Raji (cell line): Measurements from ENCODE around the gene MESP1.

Source experiments
- POLR2A ChIP-seq: IDR thresholded peaks from 2 replicates; pipeline ENCODE4 v1.6.1; 2011; ENCODE audit warnings: low read depth, low read length, control low read depth; ENCODE audit not compliant: insufficient read depth

Gene MESP1

DNA sequence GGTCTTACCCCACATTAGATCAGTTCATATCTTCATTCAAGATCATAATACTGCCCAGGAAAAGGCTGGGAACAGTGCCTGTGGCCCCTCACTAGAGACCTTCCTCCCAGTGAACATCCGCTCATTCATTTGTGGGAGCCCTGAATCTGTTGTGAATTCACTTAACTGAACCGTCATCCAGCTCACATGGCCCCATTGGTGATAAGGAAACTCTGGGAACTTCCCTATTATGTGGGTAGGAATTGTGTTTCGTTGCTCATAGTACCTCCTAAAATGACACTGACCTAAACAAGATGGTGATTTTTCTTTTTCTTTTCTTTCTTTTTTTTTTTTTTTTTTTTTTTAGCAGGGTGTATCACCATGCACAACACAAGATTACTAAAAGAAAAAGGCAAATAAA lies 18.3 kb upstream of the MESP1 start:
- no peak for TF ChIP-seq POLR2A

DNA sequence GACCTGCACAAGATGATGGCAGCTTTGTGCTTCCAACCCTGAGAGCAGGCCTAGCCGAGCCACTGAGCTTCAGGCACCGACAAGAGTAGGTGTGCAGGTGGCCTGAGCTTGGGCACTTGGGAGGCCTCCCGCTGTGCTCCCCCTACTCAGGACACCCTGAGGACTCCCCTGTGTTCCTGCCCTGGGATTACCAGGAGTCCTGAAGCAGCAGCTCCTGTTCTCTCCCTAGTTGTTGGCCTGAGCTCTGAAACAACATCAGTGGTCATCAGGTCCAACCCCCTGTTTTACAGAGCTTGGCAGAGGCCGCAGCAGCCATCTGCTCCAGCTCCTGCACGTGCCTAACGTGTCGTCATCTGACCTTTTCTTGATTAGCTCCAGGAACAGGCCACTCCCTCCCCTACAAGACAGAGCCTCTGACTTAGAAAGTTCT lies 17.0 kb upstream of the MESP1 start:
- TF ChIP-seq POLR2A, result no peak

DNA sequence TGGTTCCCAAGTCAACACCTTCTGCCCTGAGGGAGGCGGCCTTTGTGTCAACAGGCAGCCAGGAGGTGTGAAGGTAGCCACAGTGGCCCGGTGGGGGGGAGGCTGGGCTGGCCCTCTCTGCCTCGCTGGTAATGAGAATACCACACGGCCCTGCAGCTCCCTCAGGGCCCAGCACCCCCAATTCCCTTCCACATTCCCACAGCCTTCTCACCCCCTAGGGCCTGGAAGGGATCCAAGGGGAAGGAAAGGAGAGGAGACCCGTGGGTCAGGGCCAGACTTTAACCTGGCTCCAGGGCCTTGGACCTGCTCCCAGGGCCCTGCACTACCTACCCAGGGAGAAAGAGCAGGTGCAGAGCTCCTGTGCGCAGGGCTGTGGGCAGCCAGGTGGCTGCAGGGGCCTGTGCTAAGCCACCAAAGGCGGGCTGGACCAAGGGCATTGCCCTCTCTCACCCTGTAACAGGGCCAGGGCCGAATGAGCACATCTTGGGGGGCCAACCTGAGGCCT lies 16.4 kb upstream of the MESP1 start:
- TF ChIP-seq POLR2A, result no peak

DNA sequence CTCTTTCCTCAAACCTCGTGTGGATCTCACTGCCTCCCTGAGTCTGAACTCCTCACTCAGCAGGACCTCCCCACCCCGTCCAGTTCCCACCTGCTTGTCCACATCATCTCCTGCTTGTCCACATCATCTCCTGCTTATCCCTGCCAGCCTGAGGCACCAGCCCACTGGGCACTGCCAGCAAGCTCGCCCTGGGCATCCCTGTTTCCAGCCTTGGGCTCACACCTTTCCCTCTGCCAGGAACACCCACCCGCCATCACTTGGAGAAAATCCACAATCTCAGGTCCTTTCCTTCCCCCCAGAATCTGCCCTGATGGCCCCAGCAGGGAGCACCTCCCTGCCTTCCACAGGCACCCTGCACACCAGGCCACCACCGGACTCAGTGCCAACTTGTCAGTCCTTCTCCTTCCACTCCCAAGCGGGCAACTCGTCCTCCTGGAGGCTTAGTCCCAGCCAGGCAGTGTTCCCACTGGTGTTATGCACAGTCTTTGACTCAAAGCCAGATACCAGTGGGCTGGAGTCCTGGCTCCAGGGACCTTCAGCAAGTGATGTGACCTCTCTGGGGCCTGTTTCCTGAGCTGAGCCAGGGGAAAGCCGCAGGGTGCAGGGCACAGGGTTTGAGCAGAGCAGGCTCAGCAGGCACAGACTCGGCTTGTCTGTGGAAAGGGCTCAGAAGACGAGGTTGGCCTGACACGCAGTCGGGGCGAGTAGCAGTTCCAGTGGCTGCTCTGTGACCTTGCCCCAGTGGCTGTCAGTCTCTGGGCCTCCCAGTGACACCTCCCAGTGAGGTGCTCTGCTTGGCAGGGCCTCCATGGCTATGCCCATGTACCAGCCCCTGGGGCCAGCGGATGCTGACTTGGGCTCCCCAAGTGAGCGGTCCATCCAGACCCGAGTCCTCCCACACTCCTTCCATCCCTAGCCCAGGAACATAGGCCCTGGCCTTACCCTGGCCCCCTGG lies 15.6 kb upstream of the MESP1 start:
- no peak for TF ChIP-seq POLR2A

DNA sequence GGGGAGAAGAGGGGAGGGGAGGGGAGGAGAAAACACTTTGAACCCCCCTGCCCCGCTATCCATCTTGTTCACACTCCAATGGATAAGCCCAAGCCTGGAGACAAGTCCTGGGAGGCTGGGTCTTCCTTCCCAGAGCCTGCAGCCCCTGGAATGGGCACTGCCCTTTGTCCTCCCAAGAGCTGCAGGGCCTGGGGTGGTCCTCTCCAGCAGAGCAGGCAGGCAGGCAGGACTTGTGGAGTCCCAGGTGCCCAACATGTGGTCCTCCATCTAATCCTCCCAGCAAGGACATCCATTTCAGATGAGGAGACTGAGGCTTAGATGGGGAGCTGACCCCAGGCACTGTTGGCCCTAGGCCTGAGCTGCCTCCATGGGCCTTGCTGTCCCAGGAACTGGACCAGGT lies 14.6 kb upstream of the MESP1 start:
- TF ChIP-seq POLR2A, result no peak

DNA sequence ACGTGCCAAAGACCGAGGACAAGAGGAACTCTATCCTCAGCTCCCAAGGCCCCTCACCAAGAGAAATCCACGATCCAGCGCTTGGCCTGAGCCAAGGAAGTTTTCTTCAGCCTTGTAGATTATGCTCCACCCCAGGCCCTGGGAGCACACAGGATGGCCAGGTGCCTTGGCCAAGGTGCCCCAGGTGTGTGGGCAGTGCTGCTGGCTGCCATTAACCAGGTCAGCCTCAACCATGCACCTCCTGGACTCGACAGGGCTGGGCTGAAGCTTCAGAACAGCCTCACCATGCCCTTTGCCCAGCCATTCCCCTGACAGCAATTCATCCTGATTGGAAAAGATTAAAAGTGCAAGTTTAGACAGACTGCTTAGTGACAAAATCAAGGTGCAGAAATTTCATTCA lies 10.9 kb upstream of the MESP1 start:
- no peak for TF ChIP-seq POLR2A

DNA sequence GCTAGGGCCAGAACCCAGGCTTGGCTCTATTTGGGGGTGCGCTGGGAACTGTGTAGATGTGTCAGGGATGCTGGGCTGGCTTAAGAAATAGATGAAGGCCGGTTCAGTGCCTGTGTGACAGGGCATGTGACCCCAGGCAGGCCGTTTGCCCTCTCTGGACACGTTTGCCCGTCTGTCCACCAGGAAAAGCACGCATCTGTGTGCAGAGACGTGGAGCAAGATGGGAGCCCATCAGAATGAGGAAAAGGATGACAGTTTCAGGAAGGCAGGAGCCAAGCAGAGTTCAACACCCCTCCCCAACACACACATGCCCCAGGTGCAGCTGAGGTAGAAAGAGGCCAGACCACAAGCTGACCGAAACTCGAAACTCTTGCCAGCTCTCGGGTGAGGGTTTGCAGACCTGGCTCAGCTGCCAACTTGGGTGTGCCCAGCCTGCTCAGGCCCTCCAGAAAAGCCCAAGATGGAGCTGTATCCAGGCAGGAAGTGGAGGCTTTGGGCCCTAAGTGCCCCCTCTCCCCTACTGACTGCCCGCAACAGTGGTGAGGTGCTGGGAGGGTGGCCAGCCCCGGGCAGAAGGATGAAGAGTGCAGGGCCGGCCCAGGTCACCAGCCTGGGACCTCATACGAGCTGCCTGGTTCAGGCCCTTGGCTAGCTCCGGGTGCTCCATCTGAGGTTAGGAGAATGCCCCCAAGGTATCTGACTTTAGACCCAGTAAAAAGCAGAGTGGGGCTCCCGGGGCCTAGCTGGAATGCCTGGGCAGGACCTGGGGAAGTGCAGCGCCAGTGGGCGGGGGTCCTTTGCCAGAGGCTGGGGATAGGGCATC lies 10.2 kb upstream of the MESP1 start:
- TF ChIP-seq POLR2A, result no peak

DNA sequence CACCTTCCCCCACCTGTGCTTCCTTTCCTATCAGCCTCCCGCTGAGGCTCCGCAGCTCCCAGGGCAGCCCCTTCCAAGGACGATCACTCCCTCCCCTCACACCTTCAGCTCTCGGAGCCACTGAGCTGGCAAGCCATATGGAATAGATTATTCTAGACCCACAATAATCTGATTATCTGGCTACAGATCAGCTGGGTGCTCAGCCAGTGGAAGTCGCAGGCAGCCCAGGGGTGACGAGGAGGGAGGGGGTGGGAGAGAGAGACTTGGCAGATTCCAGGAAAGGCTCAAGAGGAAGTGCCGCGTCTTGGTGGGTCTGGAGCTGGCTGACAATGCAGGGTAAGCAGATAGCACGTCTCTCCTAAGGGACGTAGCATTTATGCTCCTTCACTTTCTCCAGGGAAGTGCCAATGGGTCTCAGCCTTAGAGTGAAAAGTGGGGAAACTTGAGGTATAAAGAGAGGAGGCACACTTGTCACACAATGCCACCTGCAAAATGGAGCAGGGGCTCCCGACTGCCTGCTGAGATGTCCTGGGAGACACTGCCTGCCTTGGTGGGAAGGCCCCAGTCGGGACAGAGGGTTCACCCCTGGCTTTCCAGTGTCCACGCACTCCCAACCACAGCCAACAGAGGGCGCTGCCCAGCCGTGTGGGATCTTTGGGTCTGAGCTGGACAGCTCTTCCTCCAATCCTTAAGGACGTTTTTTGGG lies 9.4 kb upstream of the MESP1 start:
- no peak for TF ChIP-seq POLR2A

DNA sequence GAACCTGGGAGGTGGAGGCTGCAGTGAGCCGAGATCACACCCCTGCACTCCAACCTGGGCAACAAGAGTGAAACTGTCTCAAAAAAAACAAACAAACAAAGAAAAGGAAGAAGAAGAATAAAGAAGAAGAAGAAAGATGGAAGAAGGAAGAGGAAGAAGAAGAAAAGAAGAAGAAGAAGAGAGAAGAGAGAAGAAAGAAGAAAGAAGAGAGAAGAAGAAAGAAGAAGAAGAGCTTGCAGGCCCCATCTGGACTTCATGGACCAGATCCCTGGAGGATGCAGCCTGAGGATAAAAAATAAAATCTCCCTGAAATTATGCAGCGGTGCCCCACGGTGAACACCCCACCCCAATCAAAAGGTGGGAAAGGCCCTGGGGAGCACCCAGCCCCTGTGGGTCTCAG lies 8.8 kb upstream of the MESP1 start:
- TF ChIP-seq POLR2A, result no peak

DNA sequence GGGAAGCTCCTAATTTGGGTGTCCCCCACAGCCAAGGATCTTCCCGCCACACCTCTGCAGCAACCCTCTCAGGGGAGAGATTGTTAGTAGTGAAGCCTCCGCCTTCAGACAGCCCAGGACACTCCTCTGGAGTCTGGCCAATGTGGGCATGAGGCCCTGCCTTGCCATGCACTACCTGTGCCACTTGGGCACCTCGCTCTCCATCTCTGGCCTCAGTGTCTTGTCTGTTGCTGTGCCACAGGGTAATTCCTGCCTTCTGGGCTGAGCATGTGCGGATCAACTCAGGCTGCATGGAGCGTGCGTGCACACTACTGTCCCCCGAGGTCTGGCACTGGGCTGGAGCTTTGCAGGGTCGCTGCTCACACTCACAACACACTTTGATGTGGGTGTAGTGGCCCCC lies 7.9 kb upstream of the MESP1 start:
- TF ChIP-seq POLR2A, result no peak

DNA sequence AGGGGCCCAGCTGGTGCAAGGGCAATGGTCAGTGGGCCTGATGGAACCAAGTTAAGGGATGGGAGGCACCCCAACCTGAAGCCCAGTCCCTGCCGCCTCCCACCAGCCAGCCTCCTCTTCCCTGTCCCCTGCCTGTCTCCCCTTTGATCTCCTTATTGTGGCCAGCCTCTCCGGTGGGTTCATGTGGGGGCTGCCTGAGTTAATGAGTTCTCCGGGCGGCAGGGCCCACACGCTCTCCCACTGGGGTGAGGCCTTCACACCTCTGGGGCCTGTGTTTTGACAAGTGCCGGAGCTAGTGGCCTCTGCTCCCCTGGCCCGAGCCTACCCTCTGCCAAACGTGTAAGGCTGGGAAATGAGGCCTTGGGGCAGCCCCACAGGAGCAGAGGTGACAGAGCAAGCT lies 7.2 kb upstream of the MESP1 start:
- no peak for TF ChIP-seq POLR2A

DNA sequence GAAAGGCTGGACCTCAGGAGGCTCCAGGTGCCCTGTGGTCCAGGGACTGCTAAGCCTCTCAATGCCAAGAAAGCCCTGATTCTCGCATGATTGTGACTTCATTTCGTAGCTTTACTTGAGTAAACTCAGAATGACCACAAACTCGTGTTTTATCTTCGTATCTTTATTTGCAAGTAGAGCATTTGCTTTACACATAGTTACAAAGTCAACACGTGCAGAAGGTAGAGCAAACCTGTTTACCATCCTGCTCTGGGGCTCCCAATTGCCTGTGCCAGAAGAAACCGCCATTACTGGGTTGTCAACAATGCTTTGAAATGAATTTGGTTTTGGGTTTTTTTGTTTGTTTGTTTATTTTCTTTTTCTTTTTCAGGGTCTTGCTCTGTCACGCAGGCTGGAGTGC lies 5.8 kb upstream of the MESP1 start:
- TF ChIP-seq POLR2A, result no peak

DNA sequence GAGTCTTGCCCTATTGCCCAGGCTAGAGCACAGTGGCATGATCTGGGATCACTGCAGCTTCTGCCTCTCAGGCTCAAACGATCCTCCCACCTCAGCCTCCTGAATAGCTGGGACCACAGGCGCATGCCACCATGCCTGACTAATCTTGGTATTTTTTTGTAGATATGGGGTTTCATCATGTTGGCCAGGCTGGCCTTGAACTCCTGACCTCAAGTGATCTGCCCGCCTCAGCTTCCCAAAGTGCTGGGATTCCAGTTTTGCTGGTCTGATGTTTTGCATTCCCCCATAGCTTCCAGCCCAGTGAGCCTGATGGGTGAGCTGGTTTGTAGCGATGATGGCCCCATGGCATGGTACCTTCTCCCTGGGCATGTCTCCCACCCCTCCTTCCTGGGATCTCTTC lies 4.7 kb upstream of the MESP1 start:
- no peak for TF ChIP-seq POLR2A

DNA sequence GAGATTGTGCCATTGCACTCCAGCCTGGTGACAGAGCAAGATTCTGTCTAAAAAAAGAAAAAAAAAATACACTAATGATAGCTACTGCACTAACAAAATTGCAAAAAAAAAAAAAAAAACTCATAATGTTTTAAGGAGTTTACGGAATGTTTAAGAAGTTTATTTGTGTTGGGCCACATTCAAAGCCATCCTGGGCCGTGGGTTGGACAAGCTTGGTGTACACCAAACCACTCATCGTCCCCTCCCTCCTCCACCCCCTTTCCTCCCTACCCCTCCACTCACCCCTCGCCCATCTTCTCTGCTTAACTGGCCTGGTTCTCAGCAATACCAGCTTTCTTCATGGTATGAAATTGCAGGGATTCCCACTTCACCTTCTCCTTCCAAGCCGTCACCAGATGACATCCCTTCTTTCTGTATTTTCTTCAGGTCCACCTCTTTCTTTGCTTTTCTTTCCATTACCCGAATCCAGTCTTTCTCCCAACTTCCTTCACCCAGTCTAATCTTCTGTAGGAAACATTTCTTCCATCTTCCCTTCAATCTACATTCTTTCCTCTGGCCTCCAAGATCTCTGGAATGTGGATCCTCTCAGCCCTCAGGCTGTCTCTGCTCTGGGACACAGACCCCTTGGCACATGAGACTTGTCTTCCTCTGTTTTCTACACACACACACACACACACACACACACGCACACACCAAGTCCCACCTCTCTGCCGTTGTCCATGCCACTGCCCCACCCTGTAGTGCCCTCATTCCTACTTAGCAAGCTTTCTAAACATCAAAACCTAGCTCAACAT lies 3.5 kb upstream of the MESP1 start:
- TF ChIP-seq POLR2A, result no peak
